ENCODE data around the gene CDH22. TPM values are rescaled to one million over a fixed set of nuclear protein-coding genes. Genes with fewer than 3 reads are reported as not detected.

The CDH22 gene
- total and polyA plus RNA-seq, 9 of the 15 experiments (the other 6 are each of a cell fraction or from before 2014, with no cell fraction given), result 0.07 to 0.08 TPM; not detected in 7

DNA sequence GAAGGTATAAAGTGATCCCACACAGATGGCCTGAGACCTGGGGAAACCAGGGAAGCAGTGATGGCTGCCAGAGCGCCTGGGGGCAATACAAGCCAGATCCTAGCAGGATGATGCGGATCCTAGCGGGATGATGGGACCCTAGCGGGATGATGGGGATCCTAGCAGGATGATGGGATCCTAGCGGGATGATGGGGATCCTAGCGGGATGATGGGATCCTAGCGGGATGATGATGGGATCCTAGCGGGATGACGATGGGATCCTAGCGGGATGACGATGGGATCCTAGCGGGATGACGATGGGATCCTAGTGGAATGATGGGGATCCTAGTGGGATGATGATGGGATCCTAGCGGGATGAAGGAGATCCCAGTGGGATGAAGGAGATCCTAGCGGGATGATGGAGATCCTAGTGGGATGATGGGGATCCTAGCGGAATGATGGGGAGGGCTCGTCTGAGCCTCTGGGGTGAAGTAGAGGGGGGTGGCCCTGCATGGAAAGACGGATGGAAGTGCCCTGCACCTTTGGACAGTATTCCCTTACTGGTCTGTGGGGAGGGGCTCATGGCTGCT is 44.2 kb upstream of the CDH22 start:
- in situ Hi-C loops (cut with MboI), result loop anchor here (10.0 kb wide), 1 partner anchor 322 kb away; no protein-coding TSS in a partner anchor
- ATAC-seq (no peak), FAIRE-seq (no peak), DNase-seq (ENCODE audit: extremely low read depth in 1 of 4, low spot score in 3 of 4) (no peak)
- intact Hi-C loops (cut with micrococcal nuclease), result no loop called here
- POLR2A ChIA-PET, result interaction anchor here (0.6 to 0.7 kb wide), 2 partner anchors 195 to 986 kb away, joined by 3 read pairs; no protein-coding TSS in a partner anchor
- Histone ChIP-seq H4K20me1 (replicated peaks; ENCODE audit: control insufficient read depth, insufficient read depth, low read length) (peaks cover 20% of the 10 kb centered on the region), H3K9me1 (ENCODE audit: control insufficient read depth, insufficient read depth, low read length) (peaks cover 10% of the 10 kb centered on the region), H3K36me3 (ENCODE audit: control insufficient read depth, insufficient read depth, low read length) (peaks cover 63% of the 10 kb centered on the region; the same call in 2 of the 3 replicates), H3K79me2 (ENCODE audit: control insufficient read depth, insufficient read depth, low read length) (no peaks in the 10 kb centered on the region), H3K9ac (ENCODE audit: insufficient read depth in 1 of 2, low read depth in 2 of 2, low read length in 2 of 2) (no peak overlapping the region), H3K27me3 (ENCODE audit: control insufficient read depth in 2 of 2, insufficient read depth in 2 of 2, low read length in 2 of 2) (no peaks in the 10 kb centered on the region), H3K4me3 (no peak overlapping the region), H3K4me1 (replicated peaks in 1 of 2; ENCODE audit: control insufficient read depth in 2 of 2, insufficient read depth in 2 of 2, low read length in 2 of 2) (peaks cover 24 to 57% of the 10 kb centered on the region in 2 experiments), H3K27ac (ENCODE audit: extremely low read depth, low read depth, low read length) (no peak overlapping the region), H3K9me3 (replicated peaks; ENCODE audit: control insufficient read depth, insufficient read depth, low read depth, low read length) (no peaks in the 10 kb centered on the region), H2AFZ (ENCODE audit: low read depth, low read length) (no peak overlapping the region), H3K4me2 (ENCODE audit: insufficient read depth, low read length) (no peak overlapping the region)
- no TSS peak for BruUV-seq (replicated peaks)
- CTCF ChIA-PET (ENCODE audit: low intra/inter-chr PET ratio), result no interaction called here
- TF ChIP-seq, protein P1, sequence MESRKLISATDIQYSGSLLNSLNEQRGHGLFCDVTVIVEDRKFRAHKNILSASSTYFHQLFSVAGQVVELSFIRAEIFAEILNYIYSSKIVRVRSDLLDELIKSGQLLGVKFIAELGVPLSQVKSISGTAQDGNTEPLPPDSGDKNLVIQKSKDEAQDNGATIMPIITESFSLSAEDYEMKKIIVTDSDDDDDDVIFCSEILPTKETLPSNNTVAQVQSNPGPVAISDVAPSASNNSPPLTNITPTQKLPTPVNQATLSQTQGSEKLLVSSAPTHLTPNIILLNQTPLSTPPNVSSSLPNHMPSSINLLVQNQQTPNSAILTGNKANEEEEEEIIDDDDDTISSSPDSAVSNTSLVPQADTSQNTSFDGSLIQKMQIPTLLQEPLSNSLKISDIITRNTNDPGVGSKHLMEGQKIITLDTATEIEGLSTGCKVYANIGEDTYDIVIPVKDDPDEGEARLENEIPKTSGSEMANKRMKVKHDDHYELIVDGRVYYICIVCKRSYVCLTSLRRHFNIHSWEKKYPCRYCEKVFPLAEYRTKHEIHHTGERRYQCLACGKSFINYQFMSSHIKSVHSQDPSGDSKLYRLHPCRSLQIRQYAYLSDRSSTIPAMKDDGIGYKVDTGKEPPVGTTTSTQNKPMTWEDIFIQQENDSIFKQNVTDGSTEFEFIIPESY (CRISPR knock-in tag; IDR thresholded peaks at IDR 0.05), result peak; percentile 99
- peak; percentile 80 for TF ChIP-seq ZNF263 (CRISPR knock-in tag; IDR thresholded peaks at IDR 0.05; ENCODE audit: borderline replicate concordance)
- no peak for TF ChIP-seq PRPF4 (IDR thresholded peaks at IDR 0.05; ENCODE audit: insufficient read depth, low read depth, low read length, poor library complexity, severe bottlenecking)
- 92% methylated on average over 18 of the region's 18 CpGs for WGBS (ENCODE audit: insufficient coverage, low coverage, missing lambda C conversion rate)
